Dedifferentiated amniotic fluid mesenchymal stem cell (primary cell): ENCODE measurements around the gene SORCS2.

Experiments
- DNase-seq: peaks from one replicate; pipeline ENCODE4 v3.0.0-alpha.2; 2016; ENCODE audit errors: extremely low spot score

Gene SORCS2

DNA sequence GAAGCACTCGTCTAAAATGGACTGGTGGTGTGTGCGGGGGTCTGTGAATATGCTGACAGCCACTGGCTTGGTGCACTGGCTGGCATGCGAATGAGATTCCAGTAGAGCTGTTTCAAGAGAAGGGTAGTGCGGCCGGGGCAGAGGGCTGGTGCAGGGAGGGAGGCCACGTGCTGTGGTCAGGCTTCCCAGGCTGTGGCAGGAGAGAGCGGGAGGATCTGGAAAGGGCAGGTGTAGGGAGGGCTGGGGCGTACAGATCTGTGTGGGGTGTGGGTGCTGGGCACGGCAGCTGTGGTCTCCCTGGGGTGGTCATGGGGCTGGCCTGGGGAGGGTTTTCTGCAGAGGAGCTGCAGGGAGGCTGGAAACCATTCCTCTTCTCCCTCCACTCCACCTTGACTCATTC, 30.2 kb downstream of the SORCS2 start:
- no peak for DNase-seq

DNA sequence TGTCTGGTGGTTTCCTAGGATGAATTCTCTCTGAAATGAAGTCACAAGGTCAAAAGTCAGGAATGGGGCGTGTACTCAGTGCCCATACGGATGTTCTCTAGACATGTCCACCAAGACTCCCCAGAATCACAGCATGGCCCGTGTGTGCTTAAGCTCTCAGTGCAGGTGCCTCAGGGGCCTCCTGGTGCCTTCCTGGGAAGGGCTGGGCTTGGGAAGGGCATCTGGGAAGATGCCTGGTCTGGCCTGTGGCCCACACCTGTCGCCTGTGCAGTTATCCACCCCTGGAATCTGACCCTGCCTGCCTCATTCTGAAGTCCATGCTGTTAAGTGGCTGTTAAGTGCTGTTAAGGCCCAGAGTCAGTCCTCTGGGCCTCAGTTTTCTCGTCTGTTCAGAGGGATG, 31.2 kb downstream of the SORCS2 start:
- DNase-seq = no peak

- DNase-seq = no peak
These were observed 31.7 kb downstream of the SORCS2 start for GRCh38 chr4:7224001-7224400.

DNA sequence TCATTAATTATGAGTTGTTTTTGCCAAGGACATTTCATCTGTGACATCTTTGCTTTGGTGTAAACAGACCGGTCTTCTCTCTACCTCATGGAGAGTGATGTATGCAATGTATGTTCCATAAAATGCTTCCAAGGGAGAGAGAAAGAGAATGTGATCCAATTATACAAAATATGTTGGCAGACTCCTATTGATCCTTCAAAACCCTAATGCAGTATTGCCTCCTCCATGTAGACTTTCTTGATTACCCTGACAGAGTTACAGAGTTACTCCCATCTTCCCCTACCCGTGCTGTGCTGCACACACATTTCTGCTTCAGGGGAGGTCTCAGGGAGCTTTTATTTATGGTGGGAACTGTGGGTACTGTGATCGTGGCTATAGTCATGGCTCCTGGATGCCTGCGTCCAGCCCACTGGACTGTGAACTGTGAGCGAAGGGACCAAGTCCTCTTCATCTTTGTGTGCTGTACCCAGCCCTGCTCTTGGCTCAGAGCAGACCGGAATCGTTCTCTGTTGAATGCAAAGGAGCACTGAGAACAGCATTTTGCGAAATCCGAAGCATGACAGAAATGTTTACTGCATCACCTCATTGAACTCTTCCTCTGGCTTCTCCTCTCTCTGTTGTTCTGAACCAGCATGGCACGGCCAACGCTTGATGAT, 32.7 kb downstream of the SORCS2 start:
- DNase-seq = no peak

GRCh38 chr4:7226439-7226838, 34.1 kb downstream of the SORCS2 start:
- DNase-seq = no peak

GRCh38 chr4:7227008-7227407, 34.7 kb downstream of the SORCS2 start:
- DNase-seq = no peak

DNA sequence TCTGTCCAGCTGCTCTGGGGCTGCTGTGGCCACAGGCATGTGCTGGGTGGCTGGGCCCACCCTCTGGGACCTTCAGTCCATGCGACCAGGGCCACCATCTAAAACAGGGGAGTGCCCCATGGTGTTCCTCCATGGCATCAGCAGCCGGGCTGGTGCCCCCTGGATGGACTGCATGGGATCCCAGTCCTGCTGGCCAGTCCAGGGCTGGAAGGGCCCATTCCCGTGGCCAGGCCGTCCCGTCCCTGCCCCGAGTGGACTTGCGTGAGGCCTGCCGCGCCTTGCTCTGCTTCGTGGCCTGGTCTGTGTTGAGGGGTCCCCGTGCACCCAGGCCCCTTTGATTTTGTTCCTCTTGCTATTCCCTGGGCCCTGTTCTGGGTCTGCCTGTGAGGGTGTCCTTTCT, 36.4 kb downstream of the SORCS2 start:
- DNase-seq = no peak

GRCh38 chr4:7232061-7232650, 39.8 kb downstream of the SORCS2 start:
- DNase-seq = no peak

DNA sequence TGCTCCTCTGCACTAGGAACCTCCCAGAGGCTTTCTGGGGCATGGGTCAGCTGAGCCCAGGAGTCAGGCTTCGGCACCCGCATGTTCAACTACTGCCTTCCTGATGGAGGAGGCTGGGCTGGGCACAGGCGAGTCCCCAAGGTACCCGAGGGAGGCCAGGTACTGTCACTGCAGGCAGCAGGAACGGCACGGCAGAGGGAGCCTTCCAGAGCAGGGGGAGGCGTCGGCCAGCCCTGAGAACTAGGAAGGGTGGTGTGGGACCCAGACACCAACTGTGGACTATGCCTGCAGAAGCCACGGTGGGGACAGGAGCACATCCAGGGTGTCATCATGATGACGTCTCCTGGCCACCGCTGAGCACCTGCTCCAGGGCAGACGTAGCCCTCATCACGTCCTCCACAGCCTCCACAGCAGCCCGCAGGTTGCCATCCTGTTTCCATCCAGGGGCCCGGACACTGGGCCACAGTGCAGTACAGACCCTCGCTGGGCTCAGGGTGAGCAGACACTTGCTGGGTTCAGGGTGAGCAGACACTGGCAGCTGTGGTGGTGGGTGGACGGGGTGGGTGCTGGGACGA, 40.8 kb downstream of the SORCS2 start:
- DNase-seq = no peak

GRCh38 chr4:7233601-7234000, 41.3 kb downstream of the SORCS2 start:
- no peak for DNase-seq

GRCh38 chr4:7234355-7235029, 42.2 kb downstream of the SORCS2 start:
- DNase-seq = no peak

DNA sequence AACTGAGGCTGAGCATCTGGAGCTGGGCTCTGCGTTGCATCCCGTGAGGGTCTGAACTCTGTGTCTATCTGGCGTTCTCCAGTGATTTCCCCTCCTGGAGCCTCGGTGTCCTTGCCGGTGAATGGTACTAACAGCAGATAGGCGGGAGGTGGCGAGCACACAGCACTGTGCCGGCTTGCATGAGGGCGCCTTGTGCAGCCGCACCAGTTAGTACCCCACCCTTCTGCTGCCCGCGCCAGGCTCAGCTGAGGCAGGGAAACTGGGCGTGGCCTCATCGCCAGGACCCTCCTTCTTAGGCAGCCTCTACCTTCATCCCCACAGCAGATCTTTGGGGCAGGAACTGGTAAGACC, 42.7 kb downstream of the SORCS2 start:
- DNase-seq = no peak

DNA sequence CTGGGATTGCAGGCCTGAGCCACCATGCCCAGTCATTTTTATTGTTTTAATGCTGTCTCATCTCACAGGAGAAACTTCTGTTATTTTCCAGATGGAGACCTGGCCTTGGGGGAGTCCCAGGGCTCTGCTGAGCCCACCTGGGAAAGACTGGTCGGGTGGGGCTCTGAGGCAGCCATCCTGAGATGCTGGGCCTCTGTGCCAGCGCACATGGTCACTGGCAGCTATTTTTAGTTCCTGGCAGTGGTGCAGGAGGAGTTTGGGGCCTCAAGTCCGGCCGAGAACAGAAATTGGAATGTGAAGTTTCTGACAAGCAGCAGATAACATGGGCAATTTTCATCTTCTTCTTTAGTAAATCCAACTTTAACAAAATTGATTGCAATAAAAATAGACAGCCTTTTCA, 44.5 kb downstream of the SORCS2 start:
- no peak for DNase-seq

DNA sequence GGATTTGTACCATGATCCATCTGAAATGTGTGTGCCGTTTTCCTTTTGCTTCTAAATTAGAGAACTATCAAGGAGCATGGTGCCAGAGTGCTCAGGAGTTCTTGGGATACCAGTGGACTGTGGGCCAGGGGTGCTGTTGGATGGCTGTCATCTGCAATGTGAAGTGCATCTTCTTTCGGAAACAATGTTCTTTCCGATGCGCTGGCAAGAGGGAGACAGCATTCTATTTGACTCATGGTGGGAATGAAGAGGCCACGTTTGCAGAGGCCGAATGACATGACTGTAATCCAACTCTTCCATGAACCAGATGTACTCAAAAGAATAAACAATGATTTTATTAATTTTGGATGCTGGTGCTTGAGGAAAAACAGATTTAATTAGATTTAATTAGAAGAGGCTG, 45.5 kb downstream of the SORCS2 start:
- DNase-seq = no peak

DNA sequence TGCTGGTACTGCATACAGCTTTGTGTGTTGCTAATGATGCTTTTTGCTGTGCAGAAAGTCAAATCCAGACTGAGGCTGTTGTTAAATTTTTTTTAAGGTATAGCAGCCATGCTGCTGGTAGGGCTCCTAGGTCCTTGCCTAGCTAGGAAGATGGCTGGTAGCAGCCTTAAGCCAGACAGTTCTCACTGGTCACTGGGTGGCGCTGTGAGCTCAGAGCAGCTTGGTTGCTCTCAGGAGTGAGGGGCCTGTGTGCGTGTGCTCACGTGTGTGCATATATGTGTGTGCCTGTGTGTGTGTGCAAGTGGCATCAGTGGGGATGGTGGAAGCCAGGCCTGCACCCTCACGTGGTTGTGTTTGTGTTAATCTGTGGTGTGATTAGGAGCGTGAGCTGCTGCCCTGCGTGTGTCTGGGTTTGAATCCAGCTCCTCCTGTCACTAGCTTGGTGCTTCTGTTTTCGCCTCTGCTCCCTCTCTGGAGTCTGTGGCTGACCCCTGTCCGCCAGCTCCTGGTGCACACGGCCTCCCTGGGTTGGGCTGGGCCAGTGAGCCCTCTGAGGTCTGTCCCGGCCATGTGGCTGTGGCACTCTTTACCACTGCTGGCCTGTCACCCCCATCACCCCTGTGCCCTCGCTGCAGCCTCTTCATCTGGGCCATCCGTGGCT, 46.1 kb downstream of the SORCS2 start:
- no peak for DNase-seq

GRCh38 chr4:7239101-7239820, 46.9 kb downstream of the SORCS2 start:
- DNase-seq = no peak

DNA sequence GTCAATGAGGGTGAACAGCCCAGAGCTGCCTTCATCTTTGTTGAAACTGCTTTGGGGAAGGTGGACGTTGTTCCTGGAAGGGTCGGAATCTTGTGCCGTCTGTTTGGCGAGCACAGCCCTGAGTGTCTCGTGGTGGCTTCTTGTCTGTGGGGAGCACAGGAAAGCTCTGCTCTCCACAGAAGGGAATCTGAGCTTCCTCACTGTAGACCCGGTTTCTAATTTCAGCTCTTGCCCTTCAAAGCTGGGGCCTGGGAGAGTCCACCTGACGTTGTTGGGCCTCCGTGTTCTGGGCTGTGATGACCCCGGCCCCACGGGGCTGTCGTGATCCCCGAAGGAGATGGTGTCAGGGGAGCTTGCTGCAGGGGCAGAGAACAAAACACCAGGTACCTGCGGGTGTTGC, 47.5 kb downstream of the SORCS2 start:
- DNase-seq = no peak

- DNase-seq = no peak
These were observed 48.0 kb downstream of the SORCS2 start for GRCh38 chr4:7240306-7240705.

- DNase-seq = no peak
These were observed 49.3 kb downstream of the SORCS2 start for GRCh38 chr4:7241597-7242125.

DNA sequence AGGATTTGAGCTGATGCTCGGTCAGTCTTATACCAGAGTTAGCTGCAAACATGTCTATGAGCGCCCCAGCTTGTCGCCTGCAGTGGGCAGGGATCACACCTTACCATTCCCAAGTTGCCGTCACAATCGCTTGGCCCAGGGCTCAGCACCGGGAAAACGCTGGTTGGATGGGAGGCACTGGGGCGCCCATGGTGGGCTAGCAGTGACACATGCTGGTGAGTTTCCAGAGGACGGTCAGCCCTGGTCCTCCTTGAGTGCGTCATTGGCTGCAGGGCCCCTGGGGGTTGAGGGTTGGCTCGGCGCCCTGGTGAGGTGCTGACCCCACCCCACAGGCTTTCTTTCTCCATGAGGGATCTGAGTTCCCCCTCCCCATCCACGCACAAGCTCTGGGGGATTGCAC, 50.4 kb downstream of the SORCS2 start:
- no peak for DNase-seq

DNA sequence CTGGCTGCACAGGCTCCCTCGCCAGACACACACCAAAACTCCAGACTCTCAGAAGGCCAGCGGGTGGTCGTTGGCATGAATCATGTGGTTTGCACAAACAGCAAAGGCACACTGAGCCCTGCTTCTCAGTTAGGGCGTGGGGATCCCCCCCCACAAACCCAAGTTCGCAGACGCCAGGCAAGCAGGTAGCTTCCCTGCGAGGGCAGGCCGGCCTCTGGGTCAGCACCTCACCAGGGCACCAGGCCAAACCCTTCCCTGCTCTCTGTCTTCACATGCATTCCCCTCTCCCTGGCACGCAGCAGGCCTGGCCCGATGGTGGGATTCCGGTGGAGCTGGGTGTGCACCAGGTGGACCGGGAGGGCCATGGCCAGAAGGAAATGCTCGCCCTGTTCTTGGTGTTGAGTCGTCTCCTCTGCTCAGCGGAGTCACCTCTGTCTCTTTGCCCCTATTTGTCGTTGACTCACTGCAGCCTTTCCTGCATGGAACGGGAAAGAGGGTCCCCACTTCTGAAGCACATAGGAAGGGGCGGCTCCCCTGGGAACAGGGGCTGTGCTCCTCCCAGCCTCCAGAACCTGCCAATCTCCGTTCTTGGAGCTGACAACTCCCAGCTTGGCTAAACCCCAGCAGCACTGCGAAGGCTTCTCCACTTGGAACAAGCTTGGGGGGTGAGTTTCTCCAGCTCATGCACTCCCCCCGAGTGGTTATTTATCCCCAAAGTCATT, 51.4 kb downstream of the SORCS2 start:
- DNase-seq = no peak
